GM12878 (cell line): Measurements from ENCODE around the gene NINL.

Source experiments
- NBN ChIP-seq: fragments of 450-650 bp; IDR thresholded peaks from 2 replicates; pipeline ENCODE4 v1.6.1; 2016
- POLR2AphosphoS2 ChIP-seq: IDR thresholded peaks from 2 replicates; pipeline ENCODE4 v1.6.1; 2011; ENCODE audit warnings: low read depth, mild to moderate bottlenecking, low read length, improper control_type of control experiment, moderate library complexity
- REST ChIP-seq: IDR thresholded peaks from 2 replicates; pipeline ENCODE4 v1.6.1; 2012; ENCODE audit warnings: mild to moderate bottlenecking, low read depth, low read length
- ZNF384 ChIP-seq: IDR thresholded peaks from 2 replicates; pipeline ENCODE4 v1.6.1; 2012; ENCODE audit warnings: low read depth, mild to moderate bottlenecking, low read length, improper control_type of control experiment, borderline replicate concordance

DNA sequence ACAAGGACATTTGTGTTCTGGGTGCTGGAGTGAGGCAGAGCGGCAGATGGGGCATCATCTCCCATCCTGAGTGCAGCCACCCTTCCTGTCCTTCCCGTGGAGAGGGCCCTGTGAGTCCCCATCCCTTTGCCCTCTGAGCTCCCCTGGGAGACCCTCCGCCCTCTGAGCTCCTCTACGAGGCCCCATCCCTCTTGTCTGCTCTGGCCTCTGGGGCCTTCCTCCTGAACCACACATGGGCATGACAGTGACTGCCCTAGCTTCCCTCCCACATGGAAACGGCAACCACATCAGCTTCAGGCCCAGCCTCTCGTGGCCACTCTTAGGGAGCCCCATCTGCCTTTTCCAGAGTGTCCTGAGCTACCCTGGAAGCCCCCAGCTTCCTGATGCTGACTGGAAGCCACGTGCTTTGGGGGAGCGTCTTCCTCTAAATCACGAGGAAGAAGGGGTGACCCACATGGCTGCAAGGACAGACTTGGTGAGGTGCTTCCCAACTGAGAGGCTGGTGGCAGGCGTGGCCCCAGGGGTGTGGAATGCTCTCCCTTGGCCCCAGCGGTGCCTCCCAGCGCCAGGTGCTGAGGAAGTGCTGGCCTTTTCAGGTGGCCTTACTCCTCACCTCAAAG, 125.3 kb downstream of the NINL start:
- TF ChIP-seq ZNF384 = no peak
- TF ChIP-seq REST = no peak
- no peak for TF ChIP-seq POLR2AphosphoS2
- no peak for TF ChIP-seq NBN
